NB4 (cell line): Measurements from ENCODE around the gene OR13C8.
A peak's percentile ranks its signal among the peaks of the same experiment; 100 is the strongest.
"Not testable (repeated sequence)": the region's sequence is repeated elsewhere in the genome, so short reads cannot be mapped to it uniquely, and the experiment has no call there.

Experiments
- DNase-seq: peaks from one replicate; pipeline ENCODE4 v3.0.0; 2010; ENCODE audit warnings: low read depth
- H3K4me3 ChIP-seq: one replicate; pipeline ENCODE4 v1.5.1; 2011; ENCODE audit warnings: mild to moderate bottlenecking, low read depth, low read length, moderate library complexity
- CTCF ChIP-seq: IDR thresholded peaks from one replicate; pipeline ENCODE4 v1.5.1; 2012; ENCODE audit warnings: low read depth, low read length
- MAX ChIP-seq: IDR thresholded peaks from 2 replicates; pipeline ENCODE4 v1.6.1; 2011; ENCODE audit warnings: low read depth, low read length
- MYC ChIP-seq: IDR thresholded peaks from 2 replicates; pipeline ENCODE4 v1.6.1; 2011; ENCODE audit warnings: low read depth, low read length
- POLR2A ChIP-seq: IDR thresholded peaks from 2 replicates; pipeline ENCODE4 v1.6.1; 2011; ENCODE audit warnings: mild to moderate bottlenecking; ENCODE audit not compliant: insufficient read length; ENCODE audit errors: extremely low read depth

Gene OR13C8

GRCh38 chr9:104604801-104605200 lies 35.8 kb downstream of the OR13C8 start:
- TF ChIP-seq MAX, result no peak
- TF ChIP-seq POLR2A, result no peak
- TF ChIP-seq MYC, result no peak
- no peak for TF ChIP-seq CTCF
- no peak for DNase-seq
- H3K4me3 ChIP-seq, result no peak overlapping the region

- not testable (repeated sequence) for DNase-seq, H3K4me3 ChIP-seq
Measured at GRCh38 chr9:104605527-104605926, 36.6 kb downstream of the OR13C8 start, which contains the start of gene OR13C2. Gene OR13C2, minus strand, starts transcription at chr9:104605627. Its CDS starts 0 bp downstream, at chr9:104605627.

- no peak overlapping the region for H3K4me3 ChIP-seq
- TF ChIP-seq MAX, result no peak
- no peak for TF ChIP-seq CTCF
- TF ChIP-seq MYC, result no peak
- TF ChIP-seq POLR2A, result no peak
- DNase-seq, result no peak
Measured at GRCh38 chr9:104606152-104606551, 37.2 kb downstream of the OR13C8 start.

GRCh38 chr9:104608336-104608735 lies 39.4 kb downstream of the OR13C8 start:
- H3K4me3 ChIP-seq, result no peak overlapping the region
- DNase-seq, result peak; percentile 4
- TF ChIP-seq MYC, result no peak
- no peak for TF ChIP-seq MAX
- TF ChIP-seq CTCF, result no peak
- TF ChIP-seq POLR2A, result no peak

GRCh38 chr9:104611213-104611612 lies 42.2 kb downstream of the OR13C8 start:
- no peak for DNase-seq
- no peak overlapping the region for H3K4me3 ChIP-seq
- TF ChIP-seq POLR2A (no peak), MAX (no peak), MYC (no peak), CTCF (no peak)

GRCh38 chr9:104617418-104617817 lies 48.5 kb downstream of the OR13C8 start:
- no peak overlapping the region for H3K4me3 ChIP-seq
- DNase-seq, result no peak
- no peak for TF ChIP-seq MAX
- TF ChIP-seq POLR2A, result no peak
- no peak for TF ChIP-seq MYC
- no peak for TF ChIP-seq CTCF
